GM12878 (cell line): ENCODE data around the gene MYO1E. TPM values are rescaled to one million over a fixed set of nuclear protein-coding genes. Genes with fewer than 3 reads are reported as not detected.

Source experiments
- ASH2L ChIP-seq: fragments of 300-600, 200-600 bp; sonication (generic); IDR thresholded peaks from 2 replicates; pipeline ENCODE4 v1.6.1; 2017; ENCODE audit warnings: low read depth, mild to moderate bottlenecking, borderline replicate concordance
- BHLHE40 ChIP-seq, 2 experiments: fragments of 450-650 bp in 1 of 2; IDR thresholded peaks; 2 replicates each; pipeline ENCODE4 v1.6.1; 2011 to 2017; ENCODE audit warnings: low read depth in 2 of 2, borderline replicate concordance in 1 of 2, improper control_type of control experiment in 1 of 2, low read length in 1 of 2, mild to moderate bottlenecking in 1 of 2
- CBFB ChIP-seq: IDR thresholded peaks from 2 replicates; pipeline ENCODE4 v1.6.1; 2016; ENCODE audit warnings: antibody characterized with exemption, low read depth
- CBX3 ChIP-seq: fragments of 200-600 bp; sonication (generic); IDR thresholded peaks from 2 replicates; pipeline ENCODE4 v1.6.1; 2016; ENCODE audit warnings: low read depth, borderline replicate concordance
- CHD1 ChIP-seq: IDR thresholded peaks from 2 replicates; pipeline ENCODE4 v1.6.1; 2012; ENCODE audit warnings: low read depth, low read length, improper control_type of control experiment
- DPF2 ChIP-seq: fragments of 450-650 bp; IDR thresholded peaks from 2 replicates; pipeline ENCODE4 v1.6.1; 2017; ENCODE audit warnings: mild to moderate bottlenecking
- EP300 ChIP-seq, 2 experiments: fragments of 150-350 bp in 1 of 2; IDR thresholded peaks; 2 replicates each; pipeline ENCODE4 v1.6.1; 2011 to 2012; ENCODE audit warnings: low read depth in 2 of 2, low read length in 2 of 2, borderline replicate concordance in 1 of 2, improper control_type of control experiment in 1 of 2, inconsistent platforms in 1 of 2; ENCODE audit not compliant: control insufficient read depth in 1 of 2
- FOXK2 ChIP-seq: fragments of 450-650 bp; IDR thresholded peaks from 2 replicates; pipeline ENCODE4 v1.6.1; 2017; ENCODE audit warnings: mild to moderate bottlenecking, moderate library complexity
- HDAC6 ChIP-seq: fragments of 200-600 bp; sonication (generic); IDR thresholded peaks from one replicate; pipeline ENCODE4 v1.8.0; 2017; ENCODE audit warnings: antibody characterized with exemption; ENCODE audit not compliant: unreplicated experiment
- HSF1 ChIP-seq: fragments of 150-350 bp; IDR thresholded peaks from 2 replicates; pipeline ENCODE4 v1.6.1; 2014; ENCODE audit warnings: mild to moderate bottlenecking, low read depth, low read length
- IRF3 ChIP-seq: fragments of 450-650 bp; IDR thresholded peaks from 2 replicates; pipeline ENCODE4 v1.6.1; 2014; ENCODE audit warnings: mild to moderate bottlenecking
- MEF2B ChIP-seq: fragments of 450-650 bp; IDR thresholded peaks from 2 replicates; pipeline ENCODE4 v1.6.1; 2018; ENCODE audit warnings: mild to moderate bottlenecking, moderate library complexity; ENCODE audit not compliant: partially characterized antibody, poor library complexity, severe bottlenecking
- MYC ChIP-seq: IDR thresholded peaks from 2 replicates; pipeline ENCODE4 v1.6.1; 2011; ENCODE audit warnings: mild to moderate bottlenecking, low read length, moderate library complexity, inconsistent platforms; ENCODE audit not compliant: insufficient read depth, insufficient replicate concordance, insufficient read length, severe bottlenecking
- NR2C1 ChIP-seq: fragments of 450-650 bp; IDR thresholded peaks from 2 replicates; pipeline ENCODE4 v1.6.1; 2017; ENCODE audit warnings: antibody characterized with exemption, mild to moderate bottlenecking, moderate library complexity
- POLR2AphosphoS5 ChIP-seq: IDR thresholded peaks from 2 replicates; pipeline ENCODE4 v1.6.1; 2011; ENCODE audit warnings: mild to moderate bottlenecking, low read length, inconsistent platforms
- RELA ChIP-seq: fragments of 450-650 bp; IDR thresholded peaks from 2 replicates; pipeline ENCODE4 v1.8.0; 2014; ENCODE audit warnings: borderline replicate concordance; ENCODE audit not compliant: partially characterized antibody
- SREBF1 ChIP-seq: IDR thresholded peaks from 2 replicates; pipeline ENCODE4 v1.6.1; 2012; ENCODE audit warnings: mild to moderate bottlenecking, low read length
- SRF ChIP-seq, 2 experiments: IDR thresholded peaks; 2 replicates each; pipeline ENCODE4 v1.6.1; 2011; ENCODE audit warnings: low read depth in 2 of 2, low read length in 2 of 2, mild to moderate bottlenecking in 1 of 2, moderate library complexity in 1 of 2
- STAT3 ChIP-seq: IDR thresholded peaks from 2 replicates; pipeline ENCODE4 v1.6.1; 2011; ENCODE audit warnings: low read depth, low read length, improper control_type of control experiment
- TCF12 ChIP-seq: IDR thresholded peaks from 2 replicates; pipeline ENCODE4 v1.6.1; 2011; ENCODE audit warnings: low read depth, mild to moderate bottlenecking, low read length
- YY1 ChIP-seq: IDR thresholded peaks from 2 replicates; pipeline ENCODE4 v1.6.1; 2011; ENCODE audit warnings: low read depth, mild to moderate bottlenecking, low read length
- ZNF622 ChIP-seq: fragments of 450-650 bp; IDR thresholded peaks from 2 replicates; pipeline ENCODE4 v1.6.1; 2017; ENCODE audit warnings: mild to moderate bottlenecking, inconsistent platforms
- polyA plus RNA-seq, 11 experiments: library from polyadenylated mRNA; depleted of rRNA in 4 of 11; unstranded in 6 of 11; stranded (reverse) in 5 of 11; fragments of >200 nt; fragmentation: Nextera tagmentation in 4 of 11; fragmentation: Illumina TruSeq in 1 of 11; extraction: Ambion mirVana in 4 of 11; extraction: Trizol in 1 of 11; gene quantifications; 1 replicate in 1 of 11; 2 replicates in 10 of 11; pipeline versions ENCODE4 v1.2.1 to v1.2.3, GENCODE V29; 2011 to 2016; ENCODE audit warnings: inconsistent platforms in 2 of 11, missing spikeins in 2 of 11, low read depth in 1 of 11
- total RNA-seq, 4 experiments: library from RNA; depleted of rRNA in 3 of 4; stranded (reverse); fragments of >200 nt in 3 of 4; fragmentation: Illumina TruSeq in 1 of 4; extraction: Trizol in 1 of 4; gene quantifications; 2 replicates each; pipeline versions ENCODE4 v1.2.1 to v1.2.3, GENCODE V29; 2013 to 2021
- TF ChIP-seq, protein P1 (sequence below): IDR thresholded peaks from 2 replicates; pipeline ENCODE4 v1.6.1; 2012; ENCODE audit warnings: low read depth, low read length, improper control_type of control experiment
- TF ChIP-seq, protein P2 (sequence below): fragments of 450-650 bp; IDR thresholded peaks from 2 replicates; pipeline ENCODE4 v1.6.1; 2017; ENCODE audit warnings: mild to moderate bottlenecking, moderate library complexity

Gene MYO1E
- total and polyA plus RNA-seq, 10 of the 15 experiments (the other 5 are each of a cell fraction or from before 2014, with no cell fraction given): 10.3 to 266 (median 64.9) TPM

DNA sequence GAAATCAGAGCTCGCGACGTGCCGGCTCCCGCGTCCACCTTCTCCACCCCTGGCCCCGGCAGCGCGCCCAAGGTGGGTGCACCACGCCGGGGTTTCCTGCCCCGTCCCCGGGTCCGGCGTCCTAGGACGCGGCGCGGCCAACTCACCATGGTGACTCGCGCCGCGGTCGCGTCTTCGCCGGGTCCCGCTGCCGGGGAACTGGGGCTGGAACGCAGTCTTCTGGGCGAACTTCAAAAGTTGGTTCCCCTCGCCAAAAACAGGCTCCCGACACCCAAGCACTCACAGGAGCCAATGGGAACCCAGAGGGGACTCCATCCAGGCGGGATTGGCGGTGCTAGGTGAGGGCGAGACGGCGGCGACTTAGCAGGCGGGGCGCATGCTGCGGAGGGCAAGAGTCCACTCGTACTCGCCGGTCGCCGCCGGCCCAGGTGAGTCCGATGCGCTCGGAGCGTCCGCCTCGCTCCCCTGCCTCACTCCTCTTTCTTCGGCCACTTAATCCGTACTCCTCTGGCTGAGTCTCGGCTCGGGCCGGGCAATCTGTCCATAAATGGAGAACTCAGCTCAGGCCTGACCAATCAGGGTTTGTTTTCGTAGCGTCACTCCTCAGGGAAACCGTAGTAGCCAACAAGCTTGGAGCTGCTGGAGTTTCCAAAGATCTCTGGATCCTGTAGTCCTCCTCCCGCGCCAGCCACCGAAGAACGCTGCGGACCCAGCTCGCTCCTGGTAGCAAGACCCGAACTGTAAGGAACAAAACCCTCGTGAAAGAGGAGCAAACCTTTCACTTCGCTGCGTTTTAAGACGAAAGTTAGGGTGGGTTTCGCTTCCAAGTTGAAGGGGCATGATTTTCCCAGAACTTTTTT, at the start of gene MYO1E (continued):
- TF ChIP-seq IRF3 (no peak), MYC (no peak), SREBF1 (no peak), CHD1 (no peak), BHLHE40 (IDR thresholded peaks at IDR 0.05; ENCODE audit: borderline replicate concordance in 1 of 2, low read depth in 2 of 2, low read length in 1 of 2) (no peak; a peak in 1 of 4 replicates), FOXK2 (no peak), TCF12 (peak; percentile 35; the same call in 1 of the 2 replicates), CBFB (peak; percentile 35; the same call in 1 of the 2 replicates), ZNF622 (no peak), CBX3 (no peak), HSF1 (no peak), ASH2L (no peak), STAT3 (no peak), RELA (no peak), SRF (IDR thresholded peaks at IDR 0.05; ENCODE audit: low read depth in 2 of 2, low read length in 2 of 2) (peak; percentile 69 to 94), YY1 (peak; percentile 34; the same call in 1 of the 2 replicates), DPF2 (no peak), NR2C1 (no peak), MEF2B (no peak), POLR2AphosphoS5 (peak; percentile 96), EP300 (IDR thresholded peaks at IDR 0.05; ENCODE audit: borderline replicate concordance in 1 of 2, control insufficient read depth in 1 of 2, low read depth in 2 of 2, low read length in 2 of 2) (no peak), HDAC6 (no peak)
- TF ChIP-seq, protein P1, sequence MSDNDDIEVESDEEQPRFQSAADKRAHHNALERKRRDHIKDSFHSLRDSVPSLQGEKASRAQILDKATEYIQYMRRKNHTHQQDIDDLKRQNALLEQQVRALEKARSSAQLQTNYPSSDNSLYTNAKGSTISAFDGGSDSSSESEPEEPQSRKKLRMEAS: no peak
- TF ChIP-seq, protein P2, sequence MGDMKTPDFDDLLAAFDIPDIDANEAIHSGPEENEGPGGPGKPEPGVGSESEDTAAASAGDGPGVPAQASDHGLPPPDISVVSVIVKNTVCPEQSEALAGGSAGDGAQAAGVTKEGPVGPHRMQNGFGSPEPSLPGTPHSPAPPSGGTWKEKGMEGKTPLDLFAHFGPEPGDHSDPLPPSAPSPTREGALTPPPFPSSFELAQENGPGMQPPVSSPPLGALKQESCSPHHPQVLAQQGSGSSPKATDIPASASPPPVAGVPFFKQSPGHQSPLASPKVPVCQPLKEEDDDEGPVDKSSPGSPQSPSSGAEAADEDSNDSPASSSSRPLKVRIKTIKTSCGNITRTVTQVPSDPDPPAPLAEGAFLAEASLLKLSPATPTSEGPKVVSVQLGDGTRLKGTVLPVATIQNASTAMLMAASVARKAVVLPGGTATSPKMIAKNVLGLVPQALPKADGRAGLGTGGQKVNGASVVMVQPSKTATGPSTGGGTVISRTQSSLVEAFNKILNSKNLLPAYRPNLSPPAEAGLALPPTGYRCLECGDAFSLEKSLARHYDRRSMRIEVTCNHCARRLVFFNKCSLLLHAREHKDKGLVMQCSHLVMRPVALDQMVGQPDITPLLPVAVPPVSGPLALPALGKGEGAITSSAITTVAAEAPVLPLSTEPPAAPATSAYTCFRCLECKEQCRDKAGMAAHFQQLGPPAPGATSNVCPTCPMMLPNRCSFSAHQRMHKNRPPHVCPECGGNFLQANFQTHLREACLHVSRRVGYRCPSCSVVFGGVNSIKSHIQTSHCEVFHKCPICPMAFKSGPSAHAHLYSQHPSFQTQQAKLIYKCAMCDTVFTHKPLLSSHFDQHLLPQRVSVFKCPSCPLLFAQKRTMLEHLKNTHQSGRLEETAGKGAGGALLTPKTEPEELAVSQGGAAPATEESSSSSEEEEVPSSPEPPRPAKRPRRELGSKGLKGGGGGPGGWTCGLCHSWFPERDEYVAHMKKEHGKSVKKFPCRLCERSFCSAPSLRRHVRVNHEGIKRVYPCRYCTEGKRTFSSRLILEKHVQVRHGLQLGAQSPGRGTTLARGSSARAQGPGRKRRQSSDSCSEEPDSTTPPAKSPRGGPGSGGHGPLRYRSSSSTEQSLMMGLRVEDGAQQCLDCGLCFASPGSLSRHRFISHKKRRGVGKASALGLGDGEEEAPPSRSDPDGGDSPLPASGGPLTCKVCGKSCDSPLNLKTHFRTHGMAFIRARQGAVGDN: peak; percentile 55
